GM19043 (cell line): ENCODE data around the gene PCSK6.

Source experiments
- ATAC-seq: cut with Tn5 transposase; IDR thresholded peaks from one replicate; pipeline ENCODE4 v1.9.1; 2021; ENCODE audit warnings: low read depth; ENCODE audit not compliant: unreplicated experiment

The PCSK6 gene

GRCh38 chr15:101489599-101490407, at the start of gene PCSK6:
TSS of gene PCSK6 (minus strand) at chr15:101489707. CDS start at chr15:101489670, 37 bp downstream.
- no peak for ATAC-seq

DNA sequence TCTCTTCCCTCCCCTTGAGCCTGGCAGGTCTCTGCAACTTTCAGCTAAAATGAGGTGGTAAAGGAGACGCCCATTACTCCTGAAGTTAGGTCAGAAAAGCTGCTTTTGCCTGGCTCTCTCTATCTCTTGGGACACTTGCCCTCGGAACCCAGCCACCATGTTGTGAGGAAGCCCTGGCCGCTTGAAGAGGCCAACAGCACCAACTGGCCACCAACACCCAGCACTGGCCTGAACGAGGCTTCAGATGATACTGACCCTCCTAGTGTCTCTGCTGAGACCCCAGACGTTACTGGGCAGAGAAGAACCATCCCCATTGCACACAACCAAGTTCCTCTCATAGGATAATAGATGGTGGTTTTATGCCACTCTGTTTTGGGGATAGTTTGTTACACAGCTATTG, 49.5 kb upstream of the PCSK6 start:
- no peak for ATAC-seq

DNA sequence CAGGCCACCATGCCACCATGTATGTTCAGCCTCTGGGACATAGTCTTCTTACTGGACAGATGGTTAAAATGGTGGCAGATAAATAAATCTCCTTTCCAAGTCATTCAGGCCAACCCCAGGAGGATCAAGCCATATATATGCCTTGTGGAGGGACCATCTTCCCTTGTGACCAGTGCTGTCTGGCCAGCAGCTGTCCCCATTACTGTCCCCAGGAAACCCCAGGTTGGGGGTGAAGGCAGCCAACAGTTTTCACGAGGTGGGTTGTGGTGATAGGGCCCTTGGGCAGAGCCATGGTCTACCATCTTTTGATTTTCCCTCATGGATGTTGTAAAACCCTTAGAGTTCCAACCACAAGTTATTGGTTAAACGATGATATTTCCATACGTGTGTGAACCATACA, 48.7 kb upstream of the PCSK6 start:
- no peak for ATAC-seq

DNA sequence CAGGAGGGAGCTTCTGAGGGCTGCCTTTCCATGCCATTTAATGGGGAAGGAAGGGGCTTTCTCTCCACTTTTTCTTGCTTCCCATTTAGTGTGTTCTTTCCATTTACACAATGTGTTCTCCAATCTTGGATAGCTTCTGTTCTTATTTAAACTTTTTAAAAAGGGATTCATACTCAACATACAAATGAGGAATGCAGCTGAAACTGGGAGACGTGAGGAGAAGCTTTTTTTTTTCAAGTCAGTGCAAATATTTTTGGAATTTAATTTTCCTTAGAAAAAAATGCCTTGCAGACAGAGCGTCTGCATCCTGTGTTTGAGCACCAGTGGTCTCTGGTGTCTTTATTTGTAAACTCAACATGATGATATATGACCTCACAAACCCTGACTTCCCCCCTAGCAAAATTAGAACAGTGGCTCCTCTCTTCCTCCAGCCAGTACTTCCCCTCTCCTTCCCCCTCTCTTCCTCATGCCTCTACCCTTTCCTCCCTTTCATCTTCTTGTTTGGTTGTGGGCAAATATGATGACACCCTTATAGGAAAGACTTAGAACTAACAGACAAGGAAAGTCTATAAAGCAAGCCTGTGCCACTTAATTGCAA, 48.1 kb upstream of the PCSK6 start:
- no peak for ATAC-seq

GRCh38 chr15:101536875-101537405, 47.4 kb upstream of the PCSK6 start:
- no peak for ATAC-seq

DNA sequence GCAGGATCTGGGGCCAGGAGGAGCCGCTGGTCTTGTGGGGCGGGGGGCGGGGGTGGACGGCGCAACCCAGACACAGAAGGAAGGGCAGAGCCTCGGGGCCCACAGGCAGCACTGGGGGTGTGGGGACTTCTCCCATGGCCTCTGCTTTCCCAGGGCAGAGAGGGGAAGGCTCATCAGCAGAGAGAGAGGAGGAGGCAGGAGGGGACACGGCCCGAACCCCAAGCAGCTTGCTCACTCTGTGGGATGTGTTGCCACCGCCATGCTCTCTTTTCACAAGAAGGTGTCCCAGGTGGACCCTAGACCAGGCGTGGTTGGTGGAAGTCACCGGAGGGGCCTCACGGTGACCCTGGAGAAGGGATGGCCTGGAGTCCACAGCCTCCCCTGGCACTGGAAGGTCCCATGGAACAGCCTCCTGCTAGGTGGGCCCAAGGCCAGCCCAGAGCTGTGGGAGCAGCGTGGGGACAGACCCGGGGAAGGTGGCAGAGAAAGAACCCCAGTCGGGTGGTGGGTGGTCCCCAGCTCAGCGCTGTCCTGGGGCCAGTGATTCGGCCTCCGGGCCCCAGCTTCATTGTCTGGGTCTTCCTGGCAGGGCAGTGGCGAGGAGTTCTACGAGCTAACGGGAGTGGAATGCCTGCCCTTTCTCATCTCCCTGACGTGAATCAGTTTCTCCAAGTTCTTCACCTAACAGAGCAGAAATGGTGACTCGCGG, 46.8 kb upstream of the PCSK6 start:
- ATAC-seq: no peak

DNA sequence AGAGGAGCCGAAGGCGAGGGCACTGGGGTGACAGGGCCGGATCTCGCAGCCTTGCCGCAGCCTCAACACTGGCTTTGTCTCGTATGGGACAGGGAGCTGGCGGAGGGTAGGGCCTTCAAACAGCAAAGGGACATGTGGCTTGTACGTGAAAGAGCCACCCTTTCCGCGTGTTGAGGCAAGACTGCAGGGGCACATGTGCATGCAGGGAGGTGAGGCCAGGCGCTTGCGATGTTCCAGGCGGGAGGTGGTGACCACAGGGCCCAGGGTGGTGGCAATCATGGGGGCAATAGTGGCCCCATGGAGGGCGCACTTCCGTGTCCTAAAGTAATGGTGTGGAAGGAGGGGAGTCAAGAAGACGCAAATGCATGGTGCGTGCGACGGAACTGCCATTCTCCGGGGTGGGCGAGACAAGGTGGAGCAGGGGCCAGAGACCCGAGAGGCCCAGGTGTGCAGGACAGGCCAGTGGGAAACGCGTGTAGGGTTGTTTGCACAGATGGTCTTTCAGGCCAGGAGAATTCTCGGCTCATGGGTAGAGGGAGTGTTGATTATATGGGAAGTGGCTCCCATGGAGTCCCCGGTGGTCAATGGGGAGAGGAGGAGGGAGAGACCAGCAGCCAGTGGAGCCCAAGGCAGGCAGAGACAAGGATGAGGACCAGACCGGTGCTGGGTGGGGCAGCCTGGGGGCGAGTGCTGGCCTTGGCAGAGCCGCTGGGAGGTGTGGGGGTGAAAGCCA, 45.8 kb upstream of the PCSK6 start:
- ATAC-seq: no peak

GRCh38 chr15:101534376-101534970, 45.0 kb upstream of the PCSK6 start:
- ATAC-seq: no peak

DNA sequence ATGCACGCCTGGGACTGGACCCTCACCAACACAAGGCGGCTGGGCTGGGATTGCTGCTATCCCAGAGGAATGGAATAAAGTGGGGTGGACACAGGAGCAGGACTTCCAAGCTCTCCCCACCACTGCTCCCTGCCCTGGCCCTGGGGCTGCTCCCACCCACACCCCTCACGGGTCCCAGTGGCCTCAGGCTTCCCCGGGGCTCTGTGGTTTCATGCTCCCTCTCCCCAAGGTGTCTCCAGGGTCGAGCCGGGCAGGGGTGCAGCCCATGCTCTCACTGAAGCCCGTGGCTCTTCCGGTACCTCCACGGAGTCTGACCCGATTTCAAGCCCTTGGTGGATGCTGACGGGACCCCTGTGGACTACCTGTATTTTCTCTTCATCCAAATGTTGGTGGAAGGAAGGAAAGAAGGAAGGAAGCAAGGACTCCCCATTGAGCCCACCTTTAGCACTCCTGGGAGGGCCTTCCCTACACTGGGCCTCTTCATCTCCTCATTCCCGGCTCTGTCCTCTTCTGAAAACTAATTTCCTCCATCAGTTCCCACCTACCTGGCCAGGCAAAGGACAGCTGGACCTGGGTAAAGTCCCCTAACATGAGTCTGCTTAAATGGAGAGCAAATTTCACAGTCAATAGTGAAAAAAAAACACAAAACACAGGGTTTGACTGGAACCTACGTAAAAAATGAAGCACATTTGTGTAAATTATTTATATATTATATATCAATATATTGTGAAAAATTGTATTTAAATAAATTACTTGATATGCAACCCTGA, 44.0 kb upstream of the PCSK6 start:
- no peak for ATAC-seq

GRCh38 chr15:101532865-101533264, 43.4 kb upstream of the PCSK6 start:
- ATAC-seq: no peak

DNA sequence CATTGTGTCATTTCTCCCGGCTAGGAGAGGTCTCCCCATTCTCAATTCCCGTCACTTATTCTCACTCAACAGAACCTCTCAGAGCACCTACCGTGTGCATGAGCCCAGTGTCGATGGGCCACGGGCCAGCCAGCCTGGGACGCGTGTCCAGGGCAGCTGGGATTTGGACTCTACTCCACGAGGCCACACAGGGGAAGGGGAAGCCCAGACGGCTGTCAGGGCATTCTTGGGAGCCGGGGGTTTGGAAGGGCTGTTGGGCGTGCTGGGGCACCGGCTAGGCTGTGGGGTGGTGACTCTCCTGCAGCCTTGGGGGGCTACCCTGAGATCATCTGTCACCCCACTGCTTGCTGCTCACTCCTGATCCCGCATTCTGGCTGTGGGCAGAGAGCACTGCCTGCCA, 41.7 kb upstream of the PCSK6 start:
- no peak for ATAC-seq

- ATAC-seq: no peak
Observed at GRCh38 chr15:101530224-101530958, 40.9 kb upstream of the PCSK6 start.

- ATAC-seq: no peak
Observed at GRCh38 chr15:101528917-101529299, 39.4 kb upstream of the PCSK6 start.

DNA sequence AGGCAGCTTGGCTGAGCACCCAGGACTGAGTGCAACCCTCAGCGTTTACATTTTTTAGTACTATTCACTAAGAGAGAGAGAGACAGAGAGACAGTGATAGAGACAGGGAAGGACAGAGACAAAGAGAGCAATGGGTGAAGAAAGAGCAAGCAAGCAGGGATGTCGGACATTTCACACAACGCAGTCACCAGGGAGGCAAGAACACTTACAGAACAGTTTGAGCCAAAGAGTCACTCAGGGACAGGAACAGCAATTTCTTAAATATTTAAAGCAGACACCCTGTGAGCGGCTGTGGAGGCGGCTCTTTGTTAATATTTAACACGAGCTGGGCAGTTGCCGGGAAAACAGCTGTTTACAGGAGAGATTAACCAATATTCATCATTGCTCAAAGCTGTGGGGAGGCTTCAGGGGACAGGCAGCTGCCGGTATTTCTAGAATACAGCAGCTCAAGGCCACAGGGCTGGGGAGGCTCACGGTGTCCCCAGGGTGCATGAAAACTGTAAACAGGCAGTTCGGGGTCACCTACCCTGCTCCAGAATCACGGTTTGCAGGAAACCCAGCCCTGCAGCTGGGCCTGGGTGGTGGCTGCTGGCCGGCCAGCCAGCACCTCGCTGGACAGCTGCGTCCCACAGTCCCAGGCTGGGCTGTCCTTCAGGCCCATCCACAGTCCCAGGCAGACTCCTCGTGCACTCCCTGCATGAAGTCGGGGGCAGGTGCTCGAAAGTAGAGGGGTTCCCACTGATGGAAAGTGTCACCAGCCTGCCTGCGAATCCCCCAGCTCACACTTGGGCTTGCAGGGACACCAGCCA, 38.8 kb upstream of the PCSK6 start:
- ATAC-seq: no peak

DNA sequence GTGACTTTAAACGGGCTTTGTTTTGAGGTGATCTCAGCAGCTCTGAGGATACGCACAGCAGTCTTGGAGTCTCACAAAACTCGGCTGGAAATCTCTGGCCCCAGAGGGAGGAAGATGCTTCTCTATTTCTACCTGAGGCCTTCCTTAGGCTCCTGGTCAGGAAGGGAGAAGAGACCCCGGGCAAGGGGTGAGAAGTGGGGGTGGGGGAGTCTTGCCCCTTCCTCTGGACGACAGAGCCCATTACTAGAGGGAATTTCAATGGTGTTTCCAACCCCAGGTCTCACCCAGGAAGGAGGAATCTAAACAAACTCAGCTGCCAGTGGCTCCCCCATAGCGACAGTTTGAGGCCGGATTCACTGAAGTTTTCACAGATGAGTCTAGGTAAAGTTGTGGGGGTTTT, 37.4 kb upstream of the PCSK6 start:
- ATAC-seq: no peak

DNA sequence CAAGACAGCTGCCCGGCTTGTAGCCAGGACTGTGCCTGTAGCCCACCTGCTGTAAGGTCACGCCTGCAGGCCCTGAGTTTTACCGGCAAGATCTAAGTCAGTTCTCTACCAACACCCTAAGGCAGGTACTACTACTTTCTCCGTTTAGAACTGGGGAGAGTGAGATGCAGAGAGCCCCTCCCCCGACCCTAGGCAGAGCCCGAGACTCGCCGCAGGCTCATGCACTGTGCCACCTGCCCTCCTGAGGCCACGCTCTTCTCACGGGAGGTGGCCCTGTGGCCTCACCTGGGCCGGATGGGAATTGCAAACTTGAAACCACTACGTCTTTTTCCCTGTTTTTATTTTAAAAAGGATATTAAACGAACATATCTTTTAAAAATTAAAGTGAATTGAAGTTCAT, 36.9 kb upstream of the PCSK6 start:
- ATAC-seq: no peak

DNA sequence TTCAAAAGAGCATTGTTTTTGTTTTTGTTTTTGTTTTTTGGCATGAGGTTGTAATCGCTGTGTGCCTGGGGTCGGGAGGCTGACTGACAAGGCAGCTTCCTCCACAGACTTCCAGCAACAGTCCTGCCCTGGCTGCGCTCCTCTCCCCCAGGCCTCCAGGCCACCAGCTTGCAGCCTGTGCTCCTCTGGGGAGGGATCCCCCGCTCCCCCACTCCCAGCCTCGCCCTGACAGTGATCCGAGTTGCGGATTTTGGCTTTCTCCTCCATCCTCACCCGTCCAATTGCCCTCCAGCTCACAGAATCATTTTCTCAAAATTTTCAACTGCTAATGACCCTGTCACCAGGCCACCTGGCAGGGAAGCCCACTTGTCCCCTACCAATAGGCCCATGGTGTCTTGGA, 36.5 kb upstream of the PCSK6 start:
- ATAC-seq: no peak

GRCh38 chr15:101525087-101525669, 35.7 kb upstream of the PCSK6 start:
- ATAC-seq: no peak
